Measurements from ENCODE around the gene MYO7A.

MYO7A gene

DNA sequence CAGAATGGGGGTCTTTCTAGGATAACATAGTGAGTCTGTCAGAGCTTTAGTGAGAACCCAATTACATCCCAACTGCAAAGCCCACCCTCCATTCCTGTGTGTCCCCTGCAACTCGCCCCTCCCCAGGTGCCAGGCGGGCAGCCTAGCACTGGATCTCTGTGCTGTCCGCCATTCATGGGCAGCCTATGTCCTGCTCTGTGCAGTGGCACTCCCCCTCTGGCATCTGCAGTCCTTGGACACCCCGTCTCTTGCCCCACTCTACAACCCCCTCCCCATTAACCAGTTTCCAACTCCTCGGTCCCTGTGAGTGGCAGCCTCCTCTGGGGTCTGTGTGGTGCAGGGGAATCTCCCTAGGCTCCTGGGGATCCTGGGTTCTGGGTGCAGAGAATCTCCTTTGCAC lies 37.0 kb downstream of the MYO7A start:
- no peak for DNase-seq (ENCODE audit: low read depth, low spot score)

DNA sequence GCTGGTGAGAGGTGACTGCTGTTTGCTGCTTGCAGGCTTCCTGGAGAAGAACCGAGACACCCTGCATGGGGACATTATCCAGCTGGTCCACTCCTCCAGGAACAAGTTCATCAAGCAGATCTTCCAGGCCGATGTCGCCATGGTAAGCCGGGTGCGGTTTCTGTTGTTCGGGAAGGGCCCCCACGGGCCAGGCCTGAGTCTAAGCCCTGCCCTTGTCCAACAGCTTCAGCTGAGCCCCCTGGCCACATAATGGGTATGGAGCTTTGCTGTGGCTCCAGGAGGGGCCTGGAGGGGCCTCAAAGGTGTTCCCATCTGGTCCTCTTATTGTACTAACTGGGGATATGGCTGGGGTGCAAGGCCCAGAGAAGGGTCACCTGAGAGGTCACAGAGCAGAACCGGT lies 38.0 kb downstream of the MYO7A start:
- DNase-seq (ENCODE audit: low read depth, low spot score) = no peak

DNA sequence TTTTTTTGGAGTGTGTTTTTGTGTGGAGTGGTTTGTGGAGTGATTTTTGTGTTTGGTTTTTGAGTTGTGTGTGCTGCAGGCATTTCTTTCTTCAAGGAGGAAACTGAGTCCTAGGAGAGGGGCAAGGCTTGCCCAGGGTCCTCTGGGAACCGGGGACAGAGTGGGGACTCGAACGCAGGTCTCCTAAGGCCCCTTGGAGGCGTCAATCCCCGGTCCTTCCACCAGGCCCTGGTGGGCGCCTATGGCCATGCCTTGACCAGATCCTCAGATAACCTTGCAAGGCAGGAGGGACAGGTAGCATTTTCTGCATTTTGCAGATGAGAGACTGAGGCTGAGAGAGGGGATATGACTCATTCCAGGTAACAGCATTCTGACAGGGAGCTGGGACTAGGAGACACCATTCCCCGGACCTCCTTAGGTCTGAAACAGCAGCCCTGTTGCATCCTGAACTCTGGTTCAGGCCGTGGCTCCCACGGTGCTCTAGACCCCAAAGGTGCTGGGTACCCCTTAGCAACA lies 39.1 kb downstream of the MYO7A start:
- DNase-seq (ENCODE audit: low read depth, low spot score) = no peak

DNA sequence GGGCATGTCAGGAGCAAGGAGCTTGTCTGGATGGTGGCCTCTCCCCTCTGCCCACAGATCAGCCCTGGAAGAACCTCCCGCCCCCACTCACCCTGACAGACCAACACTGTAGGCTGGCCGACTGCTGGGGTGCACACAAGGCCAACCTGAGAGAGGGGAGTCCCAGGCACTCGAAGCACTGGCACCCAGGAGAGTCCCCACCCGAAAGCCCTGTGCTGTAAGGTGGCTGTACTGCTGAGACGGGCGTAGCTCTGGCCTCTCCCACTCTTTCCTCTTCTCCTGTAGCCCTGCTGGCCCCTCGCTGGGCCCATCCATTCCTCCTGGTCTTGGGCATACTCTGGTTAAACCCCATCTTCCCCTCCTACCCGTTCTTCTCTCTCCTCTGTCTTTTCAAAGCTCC lies 39.7 kb downstream of the MYO7A start:
- no peak for DNase-seq (ENCODE audit: low read depth, low spot score)

DNA sequence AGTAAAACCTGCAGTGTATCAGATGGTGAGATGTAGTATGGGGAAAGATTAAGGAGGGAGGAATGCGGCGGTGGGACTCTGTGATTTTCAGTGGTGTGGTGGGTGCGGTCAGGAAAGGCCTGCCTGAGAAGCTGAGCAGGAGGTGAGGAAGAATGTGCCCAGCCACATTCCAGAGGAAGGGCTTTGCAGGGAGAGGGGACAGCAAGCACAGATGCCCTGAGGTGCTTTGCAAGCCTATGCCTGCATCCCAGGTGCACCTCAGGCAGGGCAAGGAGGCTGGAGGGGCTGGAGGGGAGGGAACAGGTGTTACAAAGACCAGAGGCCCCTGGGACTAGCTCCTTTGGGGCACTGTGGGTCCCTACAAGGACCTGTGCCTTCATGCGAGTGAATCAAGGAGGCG lies 42.1 kb downstream of the MYO7A start:
- DNase-seq (ENCODE audit: low read depth, low spot score) = no peak

DNA sequence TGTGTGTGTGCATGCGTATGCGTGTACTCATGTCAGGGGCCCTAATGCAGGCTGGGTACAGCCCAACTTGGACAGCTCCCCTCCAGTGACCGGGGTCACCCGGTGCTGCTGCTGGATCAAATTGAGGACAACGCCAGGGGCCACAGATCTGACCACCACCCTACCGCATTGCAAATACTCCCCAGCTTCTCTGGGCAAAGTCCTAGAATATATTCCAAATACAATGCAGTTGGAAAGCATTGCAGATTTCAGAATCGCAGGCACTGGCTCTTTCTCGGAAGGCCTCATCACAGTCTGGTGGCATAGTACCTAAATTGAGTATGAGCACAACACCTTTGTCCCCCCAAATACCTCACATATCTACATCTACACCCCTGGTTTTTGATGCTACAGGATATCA lies 43.2 kb downstream of the MYO7A start:
- DNase-seq (ENCODE audit: low read depth, low spot score) = no peak

DNA sequence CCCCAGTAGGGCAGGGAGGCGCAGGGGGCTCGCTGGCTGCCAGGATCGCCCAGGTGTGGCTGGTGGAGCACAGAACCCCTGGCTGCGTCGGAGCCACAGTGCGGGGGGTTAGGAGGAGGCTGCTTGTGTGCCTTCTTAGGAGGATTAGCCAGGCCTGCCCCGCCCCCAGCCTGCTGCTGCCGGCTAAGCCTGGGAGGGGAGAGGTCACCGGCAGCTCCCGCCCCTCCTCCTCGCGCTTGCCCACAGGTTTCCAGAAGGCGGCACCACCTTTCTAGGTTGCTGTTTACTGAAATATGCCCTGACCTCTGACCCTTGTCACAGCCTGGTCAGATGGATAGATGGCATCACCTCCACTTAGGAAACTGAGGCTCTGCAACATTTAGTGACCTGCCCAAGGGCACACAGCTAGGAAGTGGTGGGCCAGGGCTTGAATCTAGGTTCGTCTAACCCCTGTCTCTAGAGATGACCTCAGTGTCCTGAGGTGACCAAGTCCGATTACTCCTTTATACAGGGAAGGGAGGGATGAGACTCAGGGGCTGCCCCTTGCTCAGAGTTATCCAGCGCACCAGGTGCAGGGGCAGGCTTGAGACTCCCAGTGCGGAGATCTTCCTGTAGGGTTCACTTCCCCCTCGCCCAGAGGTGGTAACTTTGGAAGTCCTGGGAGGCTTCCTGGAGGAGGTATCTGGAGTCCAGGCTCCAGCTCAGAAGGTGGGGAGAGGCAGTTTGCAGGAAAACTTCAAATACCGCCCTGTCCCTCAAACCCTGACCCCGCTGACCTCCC lies 44.0 kb downstream of the MYO7A start:
- DNase-seq (ENCODE audit: low read depth, low spot score) = no peak

DNA sequence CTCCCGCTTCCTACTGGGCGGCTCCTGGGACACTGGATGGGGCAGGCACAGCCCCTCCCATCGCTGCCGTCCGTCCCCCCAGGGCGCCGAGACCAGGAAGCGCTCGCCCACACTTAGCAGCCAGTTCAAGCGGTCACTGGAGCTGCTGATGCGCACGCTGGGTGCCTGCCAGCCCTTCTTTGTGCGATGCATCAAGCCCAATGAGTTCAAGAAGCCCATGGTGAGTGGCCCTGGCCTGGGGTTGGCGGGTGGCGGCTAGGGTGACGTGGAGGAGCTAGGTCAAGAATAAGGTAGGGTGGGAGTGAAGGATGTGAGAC lies 44.6 kb downstream of the MYO7A start:
- no peak for DNase-seq (ENCODE audit: low read depth, low spot score)

DNA sequence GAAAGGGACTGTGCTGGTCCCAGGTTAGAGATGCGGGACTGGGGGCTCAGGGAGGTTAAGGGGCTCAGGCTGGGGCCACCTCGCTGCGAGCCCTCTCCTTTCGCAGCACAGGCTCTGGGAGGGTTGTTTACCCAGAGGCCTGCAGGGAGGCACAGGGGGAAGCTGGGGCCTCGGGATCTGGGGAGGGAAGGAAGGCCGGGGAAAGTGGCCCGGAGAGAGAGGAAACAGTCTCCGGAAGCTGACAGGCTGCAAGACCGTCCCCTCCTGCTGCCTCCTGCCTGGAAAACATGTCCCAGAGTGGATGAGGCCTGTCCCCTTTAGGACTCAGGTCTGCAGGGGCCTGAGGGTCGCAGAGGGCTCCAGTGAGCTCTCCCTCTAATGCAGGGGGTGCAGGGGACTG lies 45.4 kb downstream of the MYO7A start:
- DNase-seq (ENCODE audit: low read depth, low spot score) = no peak

DNA sequence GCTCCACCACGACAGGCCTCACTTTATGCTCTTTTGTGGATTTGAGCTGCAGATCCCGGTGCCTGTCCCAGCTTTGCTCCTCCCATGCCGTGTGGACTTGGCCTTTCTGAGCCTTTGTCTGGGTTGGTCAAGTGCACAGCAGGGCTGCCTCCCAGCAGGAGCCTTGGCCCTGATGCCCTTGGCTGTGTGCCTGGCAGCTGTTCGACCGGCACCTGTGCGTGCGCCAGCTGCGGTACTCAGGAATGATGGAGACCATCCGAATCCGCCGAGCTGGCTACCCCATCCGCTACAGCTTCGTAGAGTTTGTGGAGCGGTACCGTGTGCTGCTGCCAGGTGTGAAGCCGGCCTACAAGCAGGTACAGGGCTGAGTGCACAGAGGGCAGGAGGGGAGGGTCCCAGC lies 46.5 kb downstream of the MYO7A start:
- DNase-seq (ENCODE audit: low read depth, low spot score) = no peak

DNA sequence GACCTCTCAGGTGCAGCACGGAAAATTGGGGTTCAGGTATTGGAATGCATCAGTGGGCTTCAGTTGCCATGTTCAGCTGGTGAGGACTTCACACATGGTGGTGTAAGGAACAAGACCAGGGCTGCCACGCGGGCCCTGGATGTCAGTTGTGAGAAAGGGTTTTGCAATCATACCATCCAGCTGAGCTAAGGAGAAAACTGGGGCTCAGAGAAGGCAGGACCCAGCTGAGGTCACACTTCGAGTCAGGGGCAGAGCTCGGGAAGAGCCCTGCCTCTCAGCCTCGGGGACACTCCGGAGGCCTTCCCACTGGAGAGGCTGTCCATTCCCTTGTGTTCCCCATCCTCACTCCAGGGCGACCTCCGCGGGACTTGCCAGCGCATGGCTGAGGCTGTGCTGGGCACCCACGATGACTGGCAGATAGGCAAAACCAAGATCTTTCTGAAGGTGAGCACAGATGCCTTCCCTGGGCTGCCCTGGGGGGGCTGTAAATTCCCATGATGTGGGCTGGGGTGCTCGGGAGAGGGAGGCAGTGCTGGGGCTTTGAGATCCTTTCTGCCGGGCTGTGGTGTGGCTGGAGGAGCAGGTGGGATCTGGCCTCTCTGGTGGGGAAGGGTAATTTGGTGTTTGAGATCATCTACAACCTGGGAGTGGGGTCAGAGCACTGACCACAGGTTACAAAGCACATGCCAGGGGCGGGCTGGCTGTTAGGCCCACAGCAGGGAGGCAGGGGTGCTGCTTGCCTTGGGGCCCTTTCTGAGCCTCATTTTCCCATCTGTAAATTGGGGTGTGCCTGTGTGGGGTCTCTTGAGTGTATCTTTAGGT lies 47.2 kb downstream of the MYO7A start:
- DNase-seq (ENCODE audit: low read depth, low spot score) = no peak

DNA sequence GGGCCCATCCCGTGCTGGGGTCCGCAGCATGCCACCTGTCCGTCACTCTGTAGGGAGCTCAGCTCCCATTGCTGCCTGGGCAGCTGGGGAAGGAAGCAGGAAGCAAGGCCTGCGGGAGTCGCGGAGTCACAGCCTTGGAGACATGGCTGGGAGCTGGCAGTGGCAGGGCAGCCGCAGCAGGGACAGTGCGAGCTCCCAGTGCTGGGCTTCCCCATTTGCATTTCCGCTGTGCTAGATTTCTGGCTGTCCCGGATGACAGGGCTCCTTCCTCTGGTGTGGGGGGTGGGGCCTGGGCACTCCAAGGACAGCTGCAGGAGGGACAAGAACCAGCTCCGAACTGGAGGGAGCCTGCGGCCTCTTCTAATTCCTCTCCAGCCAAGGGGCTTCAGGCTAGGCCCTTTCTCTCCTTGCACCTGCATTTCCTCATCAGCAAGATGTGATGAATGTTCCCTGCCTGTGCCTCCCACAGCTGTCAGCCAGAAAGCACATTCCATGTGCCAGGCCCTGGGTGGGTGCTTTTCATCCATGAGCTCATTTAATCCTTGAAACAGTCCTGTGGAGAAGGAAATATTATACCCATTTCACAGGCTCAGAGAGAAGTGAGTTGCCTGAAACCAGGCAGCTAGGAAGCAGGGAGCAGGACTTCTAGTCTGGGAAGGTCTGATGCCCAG lies 48.0 kb downstream of the MYO7A start:
- no peak for DNase-seq (ENCODE audit: low read depth, low spot score)

DNA sequence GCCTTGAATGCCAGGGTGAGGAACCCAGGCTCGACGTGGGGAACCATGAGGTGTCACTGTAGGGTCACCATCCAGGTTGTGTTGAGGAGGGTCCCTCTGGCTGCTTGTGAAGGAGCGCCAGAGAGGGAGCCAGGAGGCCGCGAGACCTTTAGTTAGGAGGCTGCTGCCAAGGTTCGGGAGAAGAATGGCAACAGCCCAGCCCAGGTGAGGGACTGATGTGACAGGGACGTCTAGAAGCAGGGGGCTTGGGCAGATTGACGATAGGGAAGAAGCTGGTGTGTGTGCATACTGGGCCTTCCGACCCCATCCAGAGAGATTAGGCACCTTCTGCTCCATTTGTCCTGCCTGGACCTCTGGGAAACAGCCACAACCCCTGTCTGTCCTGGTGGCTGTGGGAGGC lies 49.0 kb downstream of the MYO7A start:
- no peak for DNase-seq (ENCODE audit: low read depth, low spot score)

DNA sequence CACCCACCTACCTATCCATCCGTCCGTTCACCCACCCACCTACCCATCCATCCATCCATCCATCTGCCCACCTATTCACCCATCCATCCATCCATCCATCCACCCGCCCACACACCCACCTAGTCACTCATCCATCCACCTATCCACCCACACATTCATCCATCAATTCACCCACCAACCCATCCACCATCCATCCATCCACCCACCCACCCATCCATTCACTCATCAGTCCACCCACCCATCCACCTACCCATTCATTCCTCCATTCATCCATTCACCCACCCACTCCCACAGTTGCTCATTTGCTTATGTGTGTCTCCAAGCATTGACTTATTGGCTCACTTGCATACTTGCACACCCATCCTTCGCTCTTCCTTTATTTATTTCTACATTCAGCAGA lies 50.1 kb downstream of the MYO7A start:
- no peak for DNase-seq (ENCODE audit: low read depth, low spot score)

DNA sequence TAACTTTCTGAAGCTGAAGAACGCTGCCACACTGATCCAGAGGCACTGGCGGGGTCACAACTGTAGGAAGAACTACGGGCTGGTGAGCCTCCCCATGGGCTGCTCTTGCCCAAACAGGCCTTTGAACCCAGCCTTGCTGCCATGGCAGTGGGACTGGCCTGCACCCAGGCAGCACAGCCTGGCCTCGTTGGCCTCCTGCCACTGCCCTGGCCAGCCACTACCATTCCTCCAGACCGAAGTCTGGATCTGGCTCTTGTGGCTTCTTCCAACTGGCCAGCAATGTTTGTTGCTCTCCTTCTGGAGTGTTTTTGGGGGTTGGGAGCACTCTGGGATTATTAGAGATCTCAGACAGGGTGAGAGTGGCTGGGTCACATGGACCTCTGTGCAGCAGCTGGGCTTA lies 51.0 kb downstream of the MYO7A start:
- DNase-seq (ENCODE audit: low read depth, low spot score) = no peak

DNA sequence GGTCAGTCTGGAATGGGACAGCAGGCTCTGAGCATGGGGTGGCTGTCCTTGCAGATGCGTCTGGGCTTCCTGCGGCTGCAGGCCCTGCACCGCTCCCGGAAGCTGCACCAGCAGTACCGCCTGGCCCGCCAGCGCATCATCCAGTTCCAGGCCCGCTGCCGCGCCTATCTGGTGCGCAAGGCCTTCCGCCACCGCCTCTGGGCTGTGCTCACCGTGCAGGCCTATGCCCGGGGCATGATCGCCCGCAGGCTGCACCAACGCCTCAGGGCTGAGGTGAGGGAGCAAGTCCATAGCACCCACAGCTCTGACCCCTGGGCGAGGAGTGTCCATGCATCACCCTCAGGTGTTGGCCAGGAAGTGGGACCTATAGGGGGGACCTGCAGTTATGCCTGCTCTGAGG lies 51.6 kb downstream of the MYO7A start:
- no peak for DNase-seq (ENCODE audit: low read depth, low spot score)

DNA sequence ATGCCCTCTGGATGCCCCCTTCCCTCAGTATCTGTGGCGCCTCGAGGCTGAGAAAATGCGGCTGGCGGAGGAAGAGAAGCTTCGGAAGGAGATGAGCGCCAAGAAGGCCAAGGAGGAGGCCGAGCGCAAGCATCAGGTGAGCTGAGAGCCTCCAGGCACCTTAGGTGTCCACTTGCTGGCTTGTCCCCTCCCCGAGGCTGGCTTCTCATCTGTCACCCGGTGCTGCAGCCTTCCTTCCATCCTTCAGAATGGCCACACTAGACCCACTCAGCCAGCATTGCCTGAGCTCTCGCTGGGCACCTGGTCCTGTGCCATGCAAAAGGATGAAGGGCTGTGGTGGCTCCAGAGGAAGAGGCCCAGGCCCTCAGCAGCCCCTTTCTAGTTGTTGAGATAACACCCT lies 52.3 kb downstream of the MYO7A start:
- DNase-seq (ENCODE audit: low read depth, low spot score) = no peak

DNA sequence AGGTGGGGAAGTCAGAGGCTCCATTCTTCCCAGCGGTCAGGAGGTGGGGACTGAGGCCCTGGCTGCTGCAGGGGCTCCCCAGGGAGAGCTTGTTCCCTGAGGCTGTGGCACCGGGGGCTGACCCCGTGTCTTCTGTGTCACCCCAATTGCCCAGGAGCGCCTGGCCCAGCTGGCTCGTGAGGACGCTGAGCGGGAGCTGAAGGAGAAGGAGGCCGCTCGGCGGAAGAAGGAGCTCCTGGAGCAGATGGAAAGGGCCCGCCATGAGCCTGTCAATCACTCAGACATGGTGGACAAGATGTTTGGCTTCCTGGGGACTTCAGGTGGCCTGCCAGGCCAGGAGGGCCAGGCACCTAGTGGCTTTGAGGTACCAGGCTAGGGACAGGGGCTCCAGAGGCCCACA lies 53.2 kb downstream of the MYO7A start:
- no peak for DNase-seq (ENCODE audit: low read depth, low spot score)

DNA sequence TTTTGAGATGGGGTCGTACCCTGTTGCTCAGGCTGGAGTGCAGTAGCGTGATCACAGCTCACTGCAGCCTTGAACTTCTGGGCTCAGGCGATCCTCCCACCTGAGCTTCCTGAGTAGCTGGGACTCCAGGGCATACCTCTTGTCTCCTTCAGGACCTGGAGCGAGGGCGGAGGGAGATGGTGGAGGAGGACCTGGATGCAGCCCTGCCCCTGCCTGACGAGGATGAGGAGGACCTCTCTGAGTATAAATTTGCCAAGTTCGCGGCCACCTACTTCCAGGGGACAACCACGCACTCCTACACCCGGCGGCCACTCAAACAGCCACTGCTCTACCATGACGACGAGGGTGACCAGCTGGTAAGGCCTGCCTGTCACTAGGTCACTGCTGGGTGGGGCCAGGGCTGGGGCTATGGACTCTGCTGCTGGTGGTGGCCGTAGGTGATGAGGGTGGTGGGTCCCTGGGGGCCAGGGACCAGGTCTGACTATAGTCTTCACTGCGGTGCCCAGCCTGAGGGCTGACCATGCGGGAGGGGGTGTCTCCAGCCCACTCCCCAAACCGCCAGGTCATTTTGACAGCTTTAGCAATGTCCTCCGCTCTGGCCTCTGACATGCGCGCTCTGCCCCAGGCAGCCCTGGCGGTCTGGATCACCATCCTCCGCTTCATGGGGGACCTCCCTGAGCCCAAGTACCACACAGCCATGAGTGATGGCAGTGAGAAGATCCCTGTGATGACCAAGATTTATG lies 53.9 kb downstream of the MYO7A start:
- no peak for DNase-seq (ENCODE audit: low read depth, low spot score)

DNA sequence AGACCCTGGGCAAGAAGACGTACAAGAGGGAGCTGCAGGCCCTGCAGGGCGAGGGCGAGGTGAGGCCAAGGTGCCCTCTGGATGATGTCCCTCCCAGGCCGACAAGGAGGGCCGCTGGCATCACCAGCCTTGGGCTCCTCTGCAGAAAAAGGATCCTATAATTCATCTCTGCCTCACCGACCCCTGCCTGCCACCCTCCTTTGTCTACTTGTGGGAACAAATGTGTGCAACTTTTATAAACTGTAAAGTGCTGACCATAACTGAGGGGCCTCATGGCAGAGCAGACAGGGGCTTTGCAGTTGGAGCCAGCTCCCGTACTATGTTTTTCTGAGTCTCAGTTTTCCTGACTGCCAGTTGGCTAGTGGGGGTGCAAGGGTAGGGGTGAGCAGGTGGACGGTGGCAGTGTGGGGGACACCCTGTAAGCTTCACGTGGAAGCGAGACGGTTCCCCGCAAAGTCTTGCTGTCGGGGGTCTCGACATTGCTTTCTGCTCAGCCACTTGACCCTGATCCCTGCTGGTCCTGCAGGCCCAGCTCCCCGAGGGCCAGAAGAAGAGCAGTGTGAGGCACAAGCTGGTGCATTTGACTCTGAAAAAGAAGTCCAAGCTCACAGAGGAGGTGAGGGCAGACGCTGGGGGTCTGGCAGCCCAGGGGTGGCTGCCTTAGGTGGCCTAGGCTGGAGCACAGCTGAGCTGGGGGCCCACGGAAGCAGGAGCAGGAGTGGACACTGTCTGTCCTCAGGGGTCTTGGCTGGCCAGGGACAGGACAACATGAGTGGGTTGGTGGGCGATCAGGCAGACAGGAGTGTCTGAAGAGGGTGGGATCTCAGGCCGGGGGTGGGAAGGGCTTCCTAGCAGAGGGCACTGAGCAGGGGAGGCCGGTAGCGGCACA lies 54.7 kb downstream of the MYO7A start:
- no peak for DNase-seq (ENCODE audit: low read depth, low spot score)

DNA sequence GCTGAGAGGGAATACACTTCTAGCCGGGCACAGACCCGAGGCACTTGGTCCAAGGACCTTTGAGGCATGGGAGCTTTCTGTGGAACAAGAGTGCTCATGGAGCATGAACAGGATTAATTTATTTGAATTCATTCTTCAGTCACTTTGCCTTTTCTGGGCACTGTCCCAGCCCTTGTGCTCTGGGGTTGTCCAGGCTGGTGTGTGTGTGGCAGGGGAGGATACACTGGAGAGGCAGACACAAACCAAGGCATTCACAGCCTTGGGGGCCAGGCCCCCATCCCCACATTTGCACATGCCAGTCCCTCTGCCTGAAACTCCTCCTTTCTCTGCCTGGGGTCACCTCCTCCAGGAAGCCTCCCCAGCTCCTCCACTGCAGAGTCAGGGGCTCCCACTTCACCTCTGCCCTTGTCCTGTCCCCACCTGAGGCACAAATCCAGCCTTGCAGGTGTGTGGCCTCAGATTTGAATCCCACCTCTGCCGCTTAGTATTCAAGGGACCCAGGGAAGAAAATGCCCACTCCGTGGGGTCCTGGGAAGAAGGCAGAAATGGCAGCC lies 55.5 kb downstream of the MYO7A start:
- DNase-seq (ENCODE audit: low read depth, low spot score) = no peak

All from activated CD4-positive, CD25-positive, alpha-beta regulatory T cell treated with anti-CD3 and anti-CD28 coated beads, Interleukin-2, amount 50 U/mL, for 16 hours (primary cell).